HCT116 (cell line): ENCODE measurements around the gene TSC1. TPM values are rescaled to one million over a fixed set of nuclear protein-coding genes. Genes with fewer than 3 reads are reported as not detected.

ENCODE experiments used
- ATAC-seq: fragments of 200-7000 bp; cut with Tn5 transposase; 2 replicates; pipeline ENCODE4 v1.9.1; 2020; ENCODE audit warnings: mild to moderate bottlenecking, moderate library complexity
- BruUV-seq: library from RNA; stranded (reverse); fragments of 400-500 nt; replicated peaks from 2 replicates; lab custom pipeline; 2021; lab: Mats Ljungman, UMichigan
- CTCF ChIA-PET: fragments of 300-600 bp; sonication (Branson Sonifier 250); formaldehyde crosslinking; loops from one replicate; lab custom pipeline; 2021; ENCODE audit warnings: antibody characterized with exemption; lab: Charles Lee
- POLR2A ChIA-PET: fragments of 300-600, 350-600 bp; sonication (Branson Sonifier 250); formaldehyde crosslinking; loops from one replicate; lab custom pipeline; 2021; ENCODE audit warnings: antibody characterized with exemption; lab: Charles Lee
- RAD21 ChIA-PET, 2 experiments: fragments of 300-600 bp; sonication (Branson Sonifier 250); formaldehyde crosslinking; loops; one replicate each; lab custom pipeline; 2023; ENCODE audit warnings: low total read pairs in 2 of 2; ENCODE audit not compliant: uncharacterized antibody in 2 of 2, unreplicated experiment in 2 of 2, low non-redundant PET in 1 of 2; lab: Charles Lee
- DNase-seq: peaks from one replicate; pipeline ENCODE4 v3.0.0-alpha.2; 2010; ENCODE audit warnings: low read depth, low spot score
- H2AFZ ChIP-seq: fragments of 200-600 bp; shearing (Covaris generic), sonication (generic); 2 replicates; pipeline ENCODE4 v1.6.1; 2017; ENCODE audit warnings: low read depth, mixed run types, mixed read lengths, antibody characterized with exemption, low read length; ENCODE audit not compliant: poor library complexity, severe bottlenecking
- H3K27ac ChIP-seq: 2 replicates; pipeline ENCODE4 v1.5.1; 2012; ENCODE audit warnings: low read depth, low read length
- H3K27me3 ChIP-seq: fragments of 200-600 bp; sonication (generic); 2 replicates; pipeline ENCODE4 v1.6.1; 2016; ENCODE audit warnings: mixed run types, low read length, mixed read lengths; ENCODE audit not compliant: insufficient read depth
- H3K36me3 ChIP-seq, 2 experiments: fragments of 200-500 bp in 1 of 2; fragments of 200-600 bp in 1 of 2; sonication (Bioruptor generic) in 1 of 2; sonication (generic) in 1 of 2; 2 replicates each; pipeline versions ENCODE4 v1.5.1 to v1.6.1; 2014 to 2016; ENCODE audit warnings: low read length in 2 of 2, inconsistent platforms in 1 of 2, mixed read lengths in 1 of 2, mixed run types in 1 of 2; ENCODE audit not compliant: insufficient read depth in 2 of 2, control insufficient read depth in 1 of 2
- H3K4me1 ChIP-seq, 2 experiments: fragments of 200-600 bp in 1 of 2; sonication (generic) in 1 of 2; 2 replicates each; pipeline versions ENCODE4 v1.5.1 to v1.6.1; 2012 to 2017; ENCODE audit warnings: low read length in 2 of 2, inconsistent platforms in 1 of 2, mild to moderate bottlenecking in 1 of 2, mixed read lengths in 1 of 2, mixed run types in 1 of 2, moderate library complexity in 1 of 2; ENCODE audit not compliant: insufficient read depth in 2 of 2, control insufficient read depth in 1 of 2
- H3K4me2 ChIP-seq: fragments of 200-600 bp; sonication (generic); 2 replicates; pipeline ENCODE4 v1.6.1; 2017; ENCODE audit warnings: mixed run types, low read length, mixed read lengths
- H3K4me3 ChIP-seq, 2 experiments: fragments of 200-600 bp in 1 of 2; sonication (generic) in 1 of 2; replicated peaks in 1 of 2; 2 replicates each; pipeline ENCODE4 v1.5.1; 2011 to 2016; ENCODE audit warnings: low read length in 2 of 2, control low read depth in 1 of 2, low read depth in 1 of 2, mild to moderate bottlenecking in 1 of 2, mixed read lengths in 1 of 2, mixed run types in 1 of 2
- H3K79me2 ChIP-seq: fragments of 200-600 bp; sonication (generic); 2 replicates; pipeline ENCODE4 v1.6.1; 2017; ENCODE audit warnings: mild to moderate bottlenecking, mixed run types, low read length, moderate library complexity, mixed read lengths; ENCODE audit not compliant: insufficient read depth
- H3K9ac ChIP-seq: fragments of 200-600 bp; sonication (generic); 2 replicates; pipeline ENCODE4 v1.6.1; 2016; ENCODE audit warnings: low read length, mixed read lengths
- H3K9me2 ChIP-seq: fragments of 200-600 bp; sonication (generic), shearing (Covaris generic); 2 replicates; pipeline ENCODE4 v1.6.1; 2017; ENCODE audit warnings: mixed run types, mild to moderate bottlenecking, moderate library complexity; ENCODE audit not compliant: insufficient read depth
- H3K9me3 ChIP-seq, 2 experiments: fragments of 200-500 bp in 1 of 2; fragments of 200-600 bp in 1 of 2; sonication (Bioruptor generic) in 1 of 2; sonication (generic) in 1 of 2; 2 replicates each; pipeline ENCODE4 v1.6.1; 2014 to 2017; ENCODE audit warnings: low read length in 2 of 2, mixed read lengths in 2 of 2, inconsistent platforms in 1 of 2, low read depth in 1 of 2, mild to moderate bottlenecking in 1 of 2, mixed run types in 1 of 2, moderate library complexity in 1 of 2; ENCODE audit not compliant: control insufficient read depth in 1 of 2, insufficient read depth in 1 of 2
- H4K20me1 ChIP-seq: fragments of 200-600 bp; sonication (generic), shearing (Covaris generic); 2 replicates; pipeline ENCODE4 v1.6.1; 2017; ENCODE audit warnings: mixed run types, mild to moderate bottlenecking, moderate library complexity; ENCODE audit not compliant: insufficient read depth
- CBX3 ChIP-seq: IDR thresholded peaks from 2 replicates; pipeline ENCODE4 v1.6.1; 2012; ENCODE audit warnings: low read depth
- CEBPB ChIP-seq: IDR thresholded peaks from 2 replicates; pipeline ENCODE4 v1.6.1; 2012; ENCODE audit warnings: low read depth
- EGR1 ChIP-seq: IDR thresholded peaks from 2 replicates; pipeline ENCODE4 v1.6.1; 2012; ENCODE audit warnings: low read depth
- EZH2 ChIP-seq: fragments of 200-600 bp; sonication (generic); IDR thresholded peaks from 2 replicates; pipeline ENCODE4 v1.6.1; 2017; ENCODE audit warnings: antibody characterized with exemption, mixed run types
- EZH2phosphoT487 ChIP-seq: fragments of 200-600 bp; IDR thresholded peaks from 2 replicates; pipeline ENCODE4 v1.6.1; 2018; ENCODE audit warnings: antibody characterized with exemption, borderline replicate concordance
- FOSL1 ChIP-seq: IDR thresholded peaks from 2 replicates; pipeline ENCODE4 v1.6.1; 2012; ENCODE audit warnings: low read depth
- JUND ChIP-seq: IDR thresholded peaks from 2 replicates; pipeline ENCODE4 v1.6.1; 2012
- POLR2A ChIP-seq: IDR thresholded peaks from 2 replicates; pipeline ENCODE4 v1.7.0; 2011; ENCODE audit warnings: borderline replicate concordance; ENCODE audit not compliant: insufficient read depth, insufficient read length; ENCODE audit errors: extremely low read depth
- POLR2AphosphoS5 ChIP-seq: IDR thresholded peaks from 2 replicates; pipeline ENCODE4 v1.6.1; 2011; ENCODE audit warnings: mild to moderate bottlenecking, low read depth, low read length, moderate library complexity
- RAD21 ChIP-seq: IDR thresholded peaks from 2 replicates; pipeline ENCODE4 v1.6.1; 2012; ENCODE audit warnings: low read depth, mild to moderate bottlenecking
- SIN3A ChIP-seq: IDR thresholded peaks from 2 replicates; pipeline ENCODE4 v1.6.1; 2012; ENCODE audit warnings: low read depth
- SP1 ChIP-seq: IDR thresholded peaks from 2 replicates; pipeline ENCODE4 v1.6.1; 2012; ENCODE audit warnings: low read depth
- YY1 ChIP-seq: IDR thresholded peaks from 2 replicates; pipeline ENCODE4 v1.6.1; 2011; ENCODE audit warnings: low read length, low read depth, moderate library complexity, mild to moderate bottlenecking; ENCODE audit not compliant: insufficient replicate concordance; ENCODE audit errors: extremely low read depth
- intact Hi-C: fragments of 100-400 bp; cut with micrococcal nuclease; formaldehyde crosslinking; loops from 2 replicates; pipeline ENCODE4 v1.10.0; 2022
- total RNA-seq: library from RNA; stranded (reverse); gene quantifications from one replicate; pipeline ENCODE4 v1.2.1, GENCODE V29; 2021; ENCODE audit not compliant: unreplicated experiment
- TF ChIP-seq, protein P1 (sequence below): IDR thresholded peaks from 2 replicates; pipeline ENCODE4 v1.6.1; 2012
- TF ChIP-seq, protein P2 (sequence below): IDR thresholded peaks from 2 replicates; pipeline ENCODE4 v1.6.1; 2011; ENCODE audit warnings: mild to moderate bottlenecking, low read length, moderate library complexity; ENCODE audit not compliant: insufficient replicate concordance; ENCODE audit errors: extremely low read depth

Gene TSC1
- total RNA-seq, 1 experiment from 2014 or later: 34.5 TPM

DNA sequence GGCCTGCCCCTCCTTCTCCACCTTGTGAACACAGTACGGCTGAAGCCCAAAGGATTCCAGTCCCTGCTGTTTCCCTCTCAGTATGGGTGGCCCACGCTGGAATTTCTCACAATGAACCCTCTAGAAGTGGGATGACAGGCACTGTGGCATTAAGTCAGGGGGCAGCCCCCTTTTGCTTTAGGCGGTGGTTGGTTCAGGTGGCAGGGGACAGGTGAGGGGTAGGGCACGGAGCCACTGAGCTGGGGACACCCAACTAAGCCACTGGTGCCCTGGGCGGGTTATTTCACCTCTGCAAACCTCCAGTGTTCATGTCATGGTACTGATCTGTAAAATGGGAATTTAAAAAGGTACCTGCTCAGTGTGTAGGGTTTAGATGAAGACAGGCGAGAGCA is 58.1 kb downstream of the TSC1 start:
- no peak overlapping the region for H3K9ac ChIP-seq
- no peaks in the 10 kb centered on the region for H3K27me3 ChIP-seq
- H3K4me1 ChIP-seq: peaks cover 0 to 7% of the 10 kb centered on the region in 2 experiments; a peak in 1 of 4 replicates
- no peak for ATAC-seq
- TF ChIP-seq EGR1: no peak
- no peak for TF ChIP-seq CBX3
- no peak for TF ChIP-seq JUND
- no peak for TF ChIP-seq EZH2phosphoT487
- TF ChIP-seq, protein P1, sequence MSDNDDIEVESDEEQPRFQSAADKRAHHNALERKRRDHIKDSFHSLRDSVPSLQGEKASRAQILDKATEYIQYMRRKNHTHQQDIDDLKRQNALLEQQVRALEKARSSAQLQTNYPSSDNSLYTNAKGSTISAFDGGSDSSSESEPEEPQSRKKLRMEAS: no peak
- no peak for TF ChIP-seq SIN3A
- no peak for TF ChIP-seq YY1
- TF ChIP-seq POLR2A: no peak
- TF ChIP-seq EZH2: no peak
- TF ChIP-seq, protein P2, sequence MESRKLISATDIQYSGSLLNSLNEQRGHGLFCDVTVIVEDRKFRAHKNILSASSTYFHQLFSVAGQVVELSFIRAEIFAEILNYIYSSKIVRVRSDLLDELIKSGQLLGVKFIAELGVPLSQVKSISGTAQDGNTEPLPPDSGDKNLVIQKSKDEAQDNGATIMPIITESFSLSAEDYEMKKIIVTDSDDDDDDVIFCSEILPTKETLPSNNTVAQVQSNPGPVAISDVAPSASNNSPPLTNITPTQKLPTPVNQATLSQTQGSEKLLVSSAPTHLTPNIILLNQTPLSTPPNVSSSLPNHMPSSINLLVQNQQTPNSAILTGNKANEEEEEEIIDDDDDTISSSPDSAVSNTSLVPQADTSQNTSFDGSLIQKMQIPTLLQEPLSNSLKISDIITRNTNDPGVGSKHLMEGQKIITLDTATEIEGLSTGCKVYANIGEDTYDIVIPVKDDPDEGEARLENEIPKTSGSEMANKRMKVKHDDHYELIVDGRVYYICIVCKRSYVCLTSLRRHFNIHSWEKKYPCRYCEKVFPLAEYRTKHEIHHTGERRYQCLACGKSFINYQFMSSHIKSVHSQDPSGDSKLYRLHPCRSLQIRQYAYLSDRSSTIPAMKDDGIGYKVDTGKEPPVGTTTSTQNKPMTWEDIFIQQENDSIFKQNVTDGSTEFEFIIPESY: no peak
- TF ChIP-seq CEBPB: no peak
- TF ChIP-seq SP1: no peak
- no peak for TF ChIP-seq FOSL1
- no peak for TF ChIP-seq RAD21
- TF ChIP-seq POLR2AphosphoS5: no peak
- intact Hi-C loops: no loop called here
- no peak overlapping the region for H3K4me2 ChIP-seq
- H3K9me3 ChIP-seq: no peaks in the 10 kb centered on the region
- H2AFZ ChIP-seq: no peak overlapping the region
- H3K4me3 ChIP-seq: no peak overlapping the region
- H3K36me3 ChIP-seq: no peaks in the 10 kb centered on the region
- no peak overlapping the region for H3K27ac ChIP-seq
- no peaks in the 10 kb centered on the region for H4K20me1 ChIP-seq
- BruUV-seq: no TSS peak
- RAD21 ChIA-PET: no interaction called here
- POLR2A ChIA-PET: no interaction called here
- CTCF ChIA-PET: interaction anchor here (0.6 kb wide), 1 partner anchor 74 kb away, joined by 3 read pairs; no protein-coding TSS in a partner anchor
- no peaks in the 10 kb centered on the region for H3K79me2 ChIP-seq
- no peak for DNase-seq
- H3K9me2 ChIP-seq: no peaks in the 10 kb centered on the region
